GM23248 (cell line): Measurements from ENCODE around the gene UBE2R2. TPM values are rescaled to one million over a fixed set of nuclear protein-coding genes. Genes with fewer than 3 reads are reported as not detected.
"Not testable (repeated sequence)": the region's sequence is repeated elsewhere in the genome, so short reads cannot be mapped to it uniquely, and the experiment has no call there.

Experiments used
- DNase-seq: peaks from one replicate; pipeline ENCODE4 v3.0.0-alpha.2; 2015
- H2AFZ ChIP-seq: fragments of 200-600 bp; sonication (generic); 2 replicates; pipeline ENCODE4 v1.6.1; 2016; ENCODE audit warnings: antibody characterized with exemption
- H3F3A ChIP-seq: fragments of 200-600 bp; sonication (generic); 2 replicates; pipeline ENCODE4 v1.6.1; 2016; ENCODE audit warnings: mild to moderate bottlenecking, antibody characterized with exemption, mixed run types; ENCODE audit not compliant: insufficient read depth
- H3K27ac ChIP-seq: fragments of 200-600 bp; sonication (generic); 2 replicates; pipeline ENCODE4 v1.5.1; 2016; ENCODE audit warnings: mild to moderate bottlenecking
- H3K27me3 ChIP-seq: fragments of 200-600 bp; sonication (generic); replicated peaks from 2 replicates; pipeline ENCODE4 v1.6.1; 2016; ENCODE audit warnings: mild to moderate bottlenecking; ENCODE audit not compliant: insufficient read depth
- H3K36me3 ChIP-seq: fragments of 200-600 bp; sonication (generic); 2 replicates; pipeline ENCODE4 v1.6.1; 2016; ENCODE audit warnings: low read depth, mild to moderate bottlenecking
- H3K4me1 ChIP-seq: fragments of 200-600 bp; sonication (generic); 2 replicates; pipeline ENCODE4 v1.6.1; 2016; ENCODE audit warnings: mild to moderate bottlenecking; ENCODE audit not compliant: insufficient read depth
- H3K4me2 ChIP-seq: fragments of 200-600 bp; sonication (generic); one replicate; pipeline ENCODE4 v1.6.1; 2016; ENCODE audit warnings: mild to moderate bottlenecking; ENCODE audit not compliant: unreplicated experiment
- H3K4me3 ChIP-seq: fragments of 200-600 bp; sonication (generic); 2 replicates; pipeline ENCODE4 v1.5.1; 2016; ENCODE audit warnings: mild to moderate bottlenecking
- H3K79me2 ChIP-seq: fragments of 200-600 bp; sonication (generic); 2 replicates; pipeline ENCODE4 v1.6.1; 2016; ENCODE audit warnings: mild to moderate bottlenecking; ENCODE audit not compliant: insufficient read depth
- H3K9ac ChIP-seq: fragments of 200-600 bp; sonication (generic); 2 replicates; pipeline ENCODE4 v1.6.1; 2016; ENCODE audit warnings: mild to moderate bottlenecking
- H3K9me2 ChIP-seq: fragments of 200-600 bp; sonication (generic); 2 replicates; pipeline ENCODE4 v1.6.1; 2016; ENCODE audit warnings: mixed run types, mild to moderate bottlenecking, moderate library complexity; ENCODE audit not compliant: insufficient read depth
- H3K9me3 ChIP-seq: fragments of 200-600 bp; sonication (generic); one replicate; pipeline ENCODE4 v1.6.1; 2017; ENCODE audit warnings: low read depth
- H4K20me1 ChIP-seq: fragments of 200-600 bp; sonication (generic); 2 replicates; pipeline ENCODE4 v1.6.0; 2016; ENCODE audit not compliant: insufficient read depth
- EZH2 ChIP-seq: fragments of 200-600 bp; sonication (generic); IDR thresholded peaks from 2 replicates; pipeline ENCODE4 v1.6.1; 2018; ENCODE audit warnings: antibody characterized with exemption, mild to moderate bottlenecking; ENCODE audit not compliant: insufficient read depth, poor library complexity, severe bottlenecking
- EZH2phosphoT487 ChIP-seq: fragments of 200-600 bp; sonication (generic); IDR thresholded peaks from 2 replicates; pipeline ENCODE4 v1.6.1; 2018; ENCODE audit warnings: antibody characterized with exemption, moderate library complexity, mild to moderate bottlenecking, low read depth; ENCODE audit not compliant: insufficient read depth
- WGBS, 2 experiments: methylation state at CpG; one replicate each; pipeline ENCODE4 v1.1.6; 2015 to 2017; ENCODE audit warnings: low lambda C conversion rate in 2 of 2, low coverage in 1 of 2; ENCODE audit errors: missing lambda C conversion rate in 2 of 2; 5-methylcytosine and 5-hydroxymethylcytosine counted together
- in situ Hi-C: fragments of 300-500 bp; cut with MboI; formaldehyde crosslinking; loops from 2 replicates; pipeline ENCODE4 v1.15.0; 2020
- polyA plus RNA-seq: library from polyadenylated mRNA; unstranded; fragments of >200 nt; fragmentation: Nextera tagmentation; extraction: Ambion mirVana; gene quantifications from 2 replicates; pipeline ENCODE4 v1.2.1, GENCODE V29; 2016
- total RNA-seq: library from RNA; depleted of rRNA; stranded (reverse); fragments of >200 nt; shearing (Covaris generic); gene quantifications from 2 replicates; pipeline ENCODE4 v1.2.3, GENCODE V29; 2014

Gene UBE2R2
- total and polyA plus RNA-seq, 2 experiments from 2014 or later, result 16.0 to 18.9 TPM

GRCh38 chr9:33837138-33837537 is 20.2 kb downstream of the UBE2R2 start:
- no peaks in the 10 kb centered on the region for H3K36me3 ChIP-seq
- in situ Hi-C loops, result no loop called here
- no peaks in the 10 kb centered on the region for H3K27me3 ChIP-seq
- H3K79me2 ChIP-seq, result peaks cover 97% of the 10 kb centered on the region
- H3K9me3 ChIP-seq, result no peaks in the 10 kb centered on the region
- H3K4me2 ChIP-seq, result peak overlapping the region; percentile 11
- peaks cover 29% of the 10 kb centered on the region for H3F3A ChIP-seq
- DNase-seq, result no peak
- H3K27ac ChIP-seq, result peak overlapping the region; percentile 76
- peaks cover 11% of the 10 kb centered on the region; the same call in 1 of the 2 replicates for H4K20me1 ChIP-seq
- TF ChIP-seq EZH2phosphoT487 (no peak), EZH2 (no peak)
- H3K9ac ChIP-seq, result peak overlapping the region; percentile 6
- peaks cover 57% of the 10 kb centered on the region for H3K4me1 ChIP-seq
- WGBS, 2 experiments, result 95 to 100% methylated on average over 4 of the region's 4 CpGs
- H3K9me2 ChIP-seq, result no peaks in the 10 kb centered on the region
- no peak overlapping the region for H3K4me3 ChIP-seq
- H2AFZ ChIP-seq, result no peak overlapping the region

GRCh38 chr9:33840381-33840780 is 23.4 kb downstream of the UBE2R2 start:
- Histone ChIP-seq H3K4me1 (peaks cover 52% of the 10 kb centered on the region), H3K9ac (peak overlapping the region; percentile 12; the same call in 1 of the 2 replicates), H3K9me2 (no peaks in the 10 kb centered on the region), H3K27me3 (no peaks in the 10 kb centered on the region), H3K27ac (peak overlapping the region; percentile 26; the same call in 1 of the 2 replicates), H3K36me3 (no peaks in the 10 kb centered on the region), H3K4me2 (no peak overlapping the region), H3K79me2 (peaks cover 97% of the 10 kb centered on the region), H3F3A (peaks cover 13% of the 10 kb centered on the region), H3K4me3 (no peak overlapping the region), H2AFZ (no peak overlapping the region), H3K9me3 (no peaks in the 10 kb centered on the region), H4K20me1 (peaks cover 14% of the 10 kb centered on the region)
- DNase-seq, result peak; percentile 49
- WGBS, 2 experiments, result 18 to 40% methylated on average over 2 of the region's 2 CpGs
- in situ Hi-C loops, result no loop called here
- TF ChIP-seq EZH2phosphoT487 (no peak), EZH2 (no peak)

GRCh38 chr9:33843312-33843961 is 26.5 kb downstream of the UBE2R2 start:
- H4K20me1 ChIP-seq, result peaks cover 21% of the 10 kb centered on the region

DNA sequence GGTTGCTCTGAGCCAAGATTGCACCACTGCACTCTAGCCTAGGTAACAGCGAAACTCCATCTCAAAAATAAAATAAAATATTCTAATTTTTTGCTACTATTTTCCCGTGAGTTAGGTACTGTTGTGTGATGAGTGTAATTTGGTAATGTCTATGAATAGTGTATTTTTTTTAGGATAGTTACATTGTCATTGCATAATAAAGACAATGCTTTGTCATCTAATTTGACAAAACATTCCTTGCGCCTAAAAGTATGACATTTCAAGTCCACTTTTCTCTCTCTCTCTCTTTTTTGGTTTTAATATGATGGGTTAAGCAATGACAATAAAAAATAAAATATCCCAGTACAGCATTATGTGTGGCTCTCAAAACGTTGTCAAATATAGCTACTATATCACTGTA is 29.3 kb downstream of the UBE2R2 start:
- Histone ChIP-seq H3K27me3 (no peaks in the 10 kb centered on the region), H2AFZ (no peak overlapping the region), H3K9ac (no peak overlapping the region), H3K9me3 (no peaks in the 10 kb centered on the region), H3F3A (peaks cover 6% of the 10 kb centered on the region; the same call in 1 of the 2 replicates), H3K4me3 (no peak overlapping the region), H3K4me2 (no peak overlapping the region), H4K20me1 (peaks cover 33% of the 10 kb centered on the region), H3K36me3 (no peaks in the 10 kb centered on the region), H3K9me2 (no peaks in the 10 kb centered on the region), H3K27ac (0 out of 2 replicates have a peak overlapping the region, but pooled peaks have one; percentile 3), H3K79me2 (peaks cover 100% of the 10 kb centered on the region), H3K4me1 (peaks cover 22% of the 10 kb centered on the region)
- WGBS, 2 experiments, result 68 to 74% methylated on average over 4 of the region's 4 CpGs
- in situ Hi-C loops, result no loop called here
- no peak for DNase-seq
- no peak for TF ChIP-seq EZH2
- no peak for TF ChIP-seq EZH2phosphoT487

More at GRCh38 chr9:33843312-33843961, 26.5 kb downstream of the UBE2R2 start:
- no peak overlapping the region for H3K9ac ChIP-seq
- no peak overlapping the region for H3K4me2 ChIP-seq
- H3K9me2 ChIP-seq, result no peaks in the 10 kb centered on the region
- no peaks in the 10 kb centered on the region for H3K36me3 ChIP-seq
- no peak overlapping the region for H3K4me3 ChIP-seq
- peaks cover 100% of the 10 kb centered on the region for H3K79me2 ChIP-seq
- no peaks in the 10 kb centered on the region for H3K9me3 ChIP-seq
- H3K27me3 ChIP-seq, result no peaks in the 10 kb centered on the region
- no peak overlapping the region for H2AFZ ChIP-seq
- no peak overlapping the region for H3K27ac ChIP-seq
- H3F3A ChIP-seq, result no peaks in the 10 kb centered on the region; the same call in 1 of the 2 replicates
- no peak for DNase-seq
- H3K4me1 ChIP-seq, result peaks cover 32% of the 10 kb centered on the region
- TF ChIP-seq EZH2phosphoT487 (no peak), EZH2 (no peak)
- in situ Hi-C loops, result no loop called here
- 95 to 98% methylated on average over 5 of the region's 5 CpGs for WGBS, 2 experiments

- peaks cover 29% of the 10 kb centered on the region for H4K20me1 ChIP-seq
- in situ Hi-C loops, result not testable (repeated sequence)
Measured at GRCh38 chr9:33847894-33848205, 30.9 kb downstream of the UBE2R2 start.

More at GRCh38 chr9:33847894-33848205, 30.9 kb downstream of the UBE2R2 start:
- H3K27ac ChIP-seq, H3K27me3 ChIP-seq, H3K4me3 ChIP-seq, H3K4me2 ChIP-seq, DNase-seq, H2AFZ ChIP-seq, H3F3A ChIP-seq, H3K36me3 ChIP-seq, H3K9ac ChIP-seq, H3K9me2 ChIP-seq, H3K9me3 ChIP-seq: not testable (repeated sequence)
- WGBS, 2 experiments, result 65 to 68% methylated on average over 3 of the region's 3 CpGs
- H3K4me1 ChIP-seq, result peaks cover 25% of the 10 kb centered on the region
- H3K79me2 ChIP-seq, result peaks cover 100% of the 10 kb centered on the region
